HCT116 (cell line): ENCODE data around the gene NR1H4. TPM values are rescaled to one million over a fixed set of nuclear protein-coding genes. Genes with fewer than 3 reads are reported as not detected.
"Not testable (repeated sequence)": the region's sequence is repeated elsewhere in the genome, so short reads cannot be mapped to it uniquely, and the experiment has no call there.

Experiments
- ATAC-seq: fragments of 200-7000 bp; cut with Tn5 transposase; 2 replicates; pipeline ENCODE4 v1.9.1; 2020; ENCODE audit warnings: mild to moderate bottlenecking, moderate library complexity
- BruUV-seq: library from RNA; stranded (reverse); fragments of 400-500 nt; replicated peaks from 2 replicates; lab custom pipeline; 2021; lab: Mats Ljungman, UMichigan
- CTCF ChIA-PET: fragments of 300-600 bp; sonication (Branson Sonifier 250); formaldehyde crosslinking; loops from one replicate; lab custom pipeline; 2021; ENCODE audit warnings: antibody characterized with exemption; lab: Charles Lee
- POLR2A ChIA-PET: fragments of 300-600, 350-600 bp; sonication (Branson Sonifier 250); formaldehyde crosslinking; loops from one replicate; lab custom pipeline; 2021; ENCODE audit warnings: antibody characterized with exemption; lab: Charles Lee
- RAD21 ChIA-PET, 2 experiments: fragments of 300-600 bp; sonication (Branson Sonifier 250); formaldehyde crosslinking; loops; one replicate each; lab custom pipeline; 2023; ENCODE audit warnings: low total read pairs in 2 of 2; ENCODE audit not compliant: uncharacterized antibody in 2 of 2, unreplicated experiment in 2 of 2, low non-redundant PET in 1 of 2; lab: Charles Lee
- DNase-seq: peaks from one replicate; pipeline ENCODE4 v3.0.0-alpha.2; 2010; ENCODE audit warnings: low read depth, low spot score
- H2AFZ ChIP-seq: fragments of 200-600 bp; shearing (Covaris generic), sonication (generic); 2 replicates; pipeline ENCODE4 v1.6.1; 2017; ENCODE audit warnings: low read depth, mixed run types, mixed read lengths, antibody characterized with exemption, low read length; ENCODE audit not compliant: poor library complexity, severe bottlenecking
- H3K27ac ChIP-seq: 2 replicates; pipeline ENCODE4 v1.5.1; 2012; ENCODE audit warnings: low read depth, low read length
- H3K27me3 ChIP-seq: fragments of 200-600 bp; sonication (generic); 2 replicates; pipeline ENCODE4 v1.6.1; 2016; ENCODE audit warnings: mixed run types, low read length, mixed read lengths; ENCODE audit not compliant: insufficient read depth
- H3K36me3 ChIP-seq, 2 experiments: fragments of 200-500 bp in 1 of 2; fragments of 200-600 bp in 1 of 2; sonication (Bioruptor generic) in 1 of 2; sonication (generic) in 1 of 2; 2 replicates each; pipeline versions ENCODE4 v1.5.1 to v1.6.1; 2014 to 2016; ENCODE audit warnings: low read length in 2 of 2, inconsistent platforms in 1 of 2, mixed read lengths in 1 of 2, mixed run types in 1 of 2; ENCODE audit not compliant: insufficient read depth in 2 of 2, control insufficient read depth in 1 of 2
- H3K4me1 ChIP-seq, 2 experiments: fragments of 200-600 bp in 1 of 2; sonication (generic) in 1 of 2; 2 replicates each; pipeline versions ENCODE4 v1.5.1 to v1.6.1; 2012 to 2017; ENCODE audit warnings: low read length in 2 of 2, inconsistent platforms in 1 of 2, mild to moderate bottlenecking in 1 of 2, mixed read lengths in 1 of 2, mixed run types in 1 of 2, moderate library complexity in 1 of 2; ENCODE audit not compliant: insufficient read depth in 2 of 2, control insufficient read depth in 1 of 2
- H3K4me2 ChIP-seq: fragments of 200-600 bp; sonication (generic); 2 replicates; pipeline ENCODE4 v1.6.1; 2017; ENCODE audit warnings: mixed run types, low read length, mixed read lengths
- H3K4me3 ChIP-seq, 2 experiments: fragments of 200-600 bp in 1 of 2; sonication (generic) in 1 of 2; replicated peaks in 1 of 2; 2 replicates each; pipeline ENCODE4 v1.5.1; 2011 to 2016; ENCODE audit warnings: low read length in 2 of 2, control low read depth in 1 of 2, low read depth in 1 of 2, mild to moderate bottlenecking in 1 of 2, mixed read lengths in 1 of 2, mixed run types in 1 of 2
- H3K79me2 ChIP-seq: fragments of 200-600 bp; sonication (generic); 2 replicates; pipeline ENCODE4 v1.6.1; 2017; ENCODE audit warnings: mild to moderate bottlenecking, mixed run types, low read length, moderate library complexity, mixed read lengths; ENCODE audit not compliant: insufficient read depth
- H3K9ac ChIP-seq: fragments of 200-600 bp; sonication (generic); 2 replicates; pipeline ENCODE4 v1.6.1; 2016; ENCODE audit warnings: low read length, mixed read lengths
- H3K9me2 ChIP-seq: fragments of 200-600 bp; sonication (generic), shearing (Covaris generic); 2 replicates; pipeline ENCODE4 v1.6.1; 2017; ENCODE audit warnings: mixed run types, mild to moderate bottlenecking, moderate library complexity; ENCODE audit not compliant: insufficient read depth
- H3K9me3 ChIP-seq, 2 experiments: fragments of 200-500 bp in 1 of 2; fragments of 200-600 bp in 1 of 2; sonication (Bioruptor generic) in 1 of 2; sonication (generic) in 1 of 2; 2 replicates each; pipeline ENCODE4 v1.6.1; 2014 to 2017; ENCODE audit warnings: low read length in 2 of 2, mixed read lengths in 2 of 2, inconsistent platforms in 1 of 2, low read depth in 1 of 2, mild to moderate bottlenecking in 1 of 2, mixed run types in 1 of 2, moderate library complexity in 1 of 2; ENCODE audit not compliant: control insufficient read depth in 1 of 2, insufficient read depth in 1 of 2
- H4K20me1 ChIP-seq: fragments of 200-600 bp; sonication (generic), shearing (Covaris generic); 2 replicates; pipeline ENCODE4 v1.6.1; 2017; ENCODE audit warnings: mixed run types, mild to moderate bottlenecking, moderate library complexity; ENCODE audit not compliant: insufficient read depth
- CBX3 ChIP-seq: IDR thresholded peaks from 2 replicates; pipeline ENCODE4 v1.6.1; 2012; ENCODE audit warnings: low read depth
- CEBPB ChIP-seq: IDR thresholded peaks from 2 replicates; pipeline ENCODE4 v1.6.1; 2012; ENCODE audit warnings: low read depth
- CTCF ChIP-seq, 3 experiments: fragments of 200-600 bp in 1 of 3; sonication (generic) in 1 of 3; IDR thresholded peaks in 2 of 3; conservative IDR thresholded peaks in 1 of 3; 2 replicates each; pipeline ENCODE4 v1.5.1; 2012 to 2017; ENCODE audit warnings: low read depth in 2 of 3, low read length in 2 of 3, antibody characterized with exemption in 1 of 3, borderline replicate concordance in 1 of 3, control low read depth in 1 of 3, mild to moderate bottlenecking in 1 of 3, mixed read lengths in 1 of 3, mixed run types in 1 of 3, moderate library complexity in 1 of 3; ENCODE audit not compliant: insufficient read depth in 1 of 3
- EGR1 ChIP-seq: IDR thresholded peaks from 2 replicates; pipeline ENCODE4 v1.6.1; 2012; ENCODE audit warnings: low read depth
- ELF1 ChIP-seq: IDR thresholded peaks from 2 replicates; pipeline ENCODE4 v1.6.1; 2012; ENCODE audit warnings: low read depth, borderline replicate concordance
- EZH2 ChIP-seq: fragments of 200-600 bp; sonication (generic); IDR thresholded peaks from 2 replicates; pipeline ENCODE4 v1.6.1; 2017; ENCODE audit warnings: antibody characterized with exemption, mixed run types
- EZH2phosphoT487 ChIP-seq: fragments of 200-600 bp; IDR thresholded peaks from 2 replicates; pipeline ENCODE4 v1.6.1; 2018; ENCODE audit warnings: antibody characterized with exemption, borderline replicate concordance
- FOSL1 ChIP-seq: IDR thresholded peaks from 2 replicates; pipeline ENCODE4 v1.6.1; 2012; ENCODE audit warnings: low read depth
- JUND ChIP-seq: IDR thresholded peaks from 2 replicates; pipeline ENCODE4 v1.6.1; 2012
- MAX ChIP-seq: IDR thresholded peaks from 2 replicates; pipeline ENCODE4 v1.6.1; 2012
- POLR2A ChIP-seq: IDR thresholded peaks from 2 replicates; pipeline ENCODE4 v1.7.0; 2011; ENCODE audit warnings: borderline replicate concordance; ENCODE audit not compliant: insufficient read depth, insufficient read length; ENCODE audit errors: extremely low read depth
- RAD21 ChIP-seq: IDR thresholded peaks from 2 replicates; pipeline ENCODE4 v1.6.1; 2012; ENCODE audit warnings: low read depth, mild to moderate bottlenecking
- SIN3A ChIP-seq: IDR thresholded peaks from 2 replicates; pipeline ENCODE4 v1.6.1; 2012; ENCODE audit warnings: low read depth
- SRF ChIP-seq: IDR thresholded peaks from 2 replicates; pipeline ENCODE4 v1.6.1; 2012; ENCODE audit warnings: low read depth
- TCF7L2 ChIP-seq: IDR thresholded peaks from 2 replicates; pipeline ENCODE4 v1.7.0; 2011; ENCODE audit warnings: borderline replicate concordance, inconsistent platforms; ENCODE audit not compliant: insufficient read depth, insufficient read length; ENCODE audit errors: extremely low read depth
- YY1 ChIP-seq: IDR thresholded peaks from 2 replicates; pipeline ENCODE4 v1.6.1; 2011; ENCODE audit warnings: low read length, low read depth, moderate library complexity, mild to moderate bottlenecking; ENCODE audit not compliant: insufficient replicate concordance; ENCODE audit errors: extremely low read depth
- ZFX ChIP-seq: fragments of 450-650 bp; IDR thresholded peaks from 2 replicates; pipeline ENCODE4 v1.6.1; 2017
- intact Hi-C: fragments of 100-400 bp; cut with micrococcal nuclease; formaldehyde crosslinking; loops from 2 replicates; pipeline ENCODE4 v1.10.0; 2022
- total RNA-seq: library from RNA; stranded (reverse); gene quantifications from one replicate; pipeline ENCODE4 v1.2.1, GENCODE V29; 2021; ENCODE audit not compliant: unreplicated experiment
- TF ChIP-seq, protein P1 (sequence below): IDR thresholded peaks from 2 replicates; pipeline ENCODE4 v1.6.1; 2012

The NR1H4 gene
- total RNA-seq, 1 experiment from 2014 or later, result not detected

GRCh38 chr12:100555722-100556121 is 82.1 kb downstream of the NR1H4 start (continued):
- TF ChIP-seq CEBPB (no peak), CBX3 (no peak)

GRCh38 chr12:100557357-100557756 is 83.7 kb downstream of the NR1H4 start:
- Histone ChIP-seq H4K20me1 (no peaks in the 10 kb centered on the region), H3K36me3 (no peaks in the 10 kb centered on the region), H3K9me3 (no peaks in the 10 kb centered on the region), H3K27me3 (no peaks in the 10 kb centered on the region), H3K9ac (no peak overlapping the region), H3K4me2 (no peak overlapping the region), H3K9me2 (no peaks in the 10 kb centered on the region), H3K4me1 (no peaks in the 10 kb centered on the region), H3K27ac (no peak overlapping the region), H3K4me3 (no peak overlapping the region), H3K79me2 (no peaks in the 10 kb centered on the region), H2AFZ (no peak overlapping the region)
- POLR2A ChIA-PET, result no interaction called here
- intact Hi-C loops, result no loop called here
- CTCF ChIA-PET, result no interaction called here
- BruUV-seq, result no TSS peak
- TF ChIP-seq EZH2 (no peak), MAX (no peak), CEBPB (no peak), TCF7L2 (no peak), CBX3 (no peak), SIN3A (no peak), FOSL1 (no peak), ELF1 (no peak), YY1 (no peak), EZH2phosphoT487 (no peak), CTCF (IDR thresholded peaks at IDR 0.05 in 2 of 3, conservative IDR thresholded peaks at IDR 0.05 in 1 of 3; ENCODE audit: borderline replicate concordance in 1 of 3, insufficient read depth in 1 of 3, low read depth in 2 of 3, low read length in 2 of 3) (no peak), RAD21 (no peak), SRF (no peak), JUND (no peak), POLR2A (no peak), EGR1 (no peak), ZFX (no peak)
- TF ChIP-seq, protein P1, sequence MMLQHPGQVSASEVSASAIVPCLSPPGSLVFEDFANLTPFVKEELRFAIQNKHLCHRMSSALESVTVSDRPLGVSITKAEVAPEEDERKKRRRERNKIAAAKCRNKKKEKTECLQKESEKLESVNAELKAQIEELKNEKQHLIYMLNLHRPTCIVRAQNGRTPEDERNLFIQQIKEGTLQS, result no peak
- RAD21 ChIA-PET, result no interaction called here
- ATAC-seq (no peak), DNase-seq (no peak)

DNA sequence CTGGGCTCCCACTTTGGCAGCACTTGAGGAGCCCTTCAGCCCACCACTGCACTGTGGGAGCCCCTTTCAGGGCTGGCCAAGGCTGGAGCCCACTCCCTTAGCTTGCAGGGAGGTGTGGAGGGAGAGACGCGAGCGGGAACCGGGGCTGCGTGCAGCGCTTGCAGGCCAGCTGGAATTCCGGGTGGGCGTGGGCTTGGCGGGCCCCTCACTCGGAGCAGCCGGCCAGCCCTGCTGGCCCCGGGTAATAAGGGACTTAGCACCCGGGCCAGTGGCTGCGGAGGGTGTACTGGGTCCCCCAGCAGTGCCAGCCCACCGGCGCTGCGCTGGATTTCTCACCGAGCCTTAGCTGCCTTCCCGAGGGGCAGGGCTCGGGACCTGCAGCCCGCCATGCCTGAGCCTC is 85.6 kb downstream of the NR1H4 start:
- H2AFZ ChIP-seq, POLR2A ChIA-PET, CTCF ChIA-PET, H3K27me3 ChIP-seq, H3K36me3 ChIP-seq, H3K9ac ChIP-seq, RAD21 ChIA-PET, intact Hi-C loops, H4K20me1 ChIP-seq, H3K79me2 ChIP-seq, H3K4me3 ChIP-seq, H3K9me2 ChIP-seq, H3K4me1 ChIP-seq, H3K4me2 ChIP-seq, H3K27ac ChIP-seq, H3K9me3 ChIP-seq, BruUV-seq, ATAC-seq, DNase-seq: not testable (repeated sequence)
